ENCODE results near the gene CFAP99. TPM values are rescaled to one million over a fixed set of nuclear protein-coding genes. Genes with fewer than 3 reads are reported as not detected.

Gene CFAP99
- total RNA-seq, 2 donors from 2014 or later: 0.32 to 0.49 TPM

DNA sequence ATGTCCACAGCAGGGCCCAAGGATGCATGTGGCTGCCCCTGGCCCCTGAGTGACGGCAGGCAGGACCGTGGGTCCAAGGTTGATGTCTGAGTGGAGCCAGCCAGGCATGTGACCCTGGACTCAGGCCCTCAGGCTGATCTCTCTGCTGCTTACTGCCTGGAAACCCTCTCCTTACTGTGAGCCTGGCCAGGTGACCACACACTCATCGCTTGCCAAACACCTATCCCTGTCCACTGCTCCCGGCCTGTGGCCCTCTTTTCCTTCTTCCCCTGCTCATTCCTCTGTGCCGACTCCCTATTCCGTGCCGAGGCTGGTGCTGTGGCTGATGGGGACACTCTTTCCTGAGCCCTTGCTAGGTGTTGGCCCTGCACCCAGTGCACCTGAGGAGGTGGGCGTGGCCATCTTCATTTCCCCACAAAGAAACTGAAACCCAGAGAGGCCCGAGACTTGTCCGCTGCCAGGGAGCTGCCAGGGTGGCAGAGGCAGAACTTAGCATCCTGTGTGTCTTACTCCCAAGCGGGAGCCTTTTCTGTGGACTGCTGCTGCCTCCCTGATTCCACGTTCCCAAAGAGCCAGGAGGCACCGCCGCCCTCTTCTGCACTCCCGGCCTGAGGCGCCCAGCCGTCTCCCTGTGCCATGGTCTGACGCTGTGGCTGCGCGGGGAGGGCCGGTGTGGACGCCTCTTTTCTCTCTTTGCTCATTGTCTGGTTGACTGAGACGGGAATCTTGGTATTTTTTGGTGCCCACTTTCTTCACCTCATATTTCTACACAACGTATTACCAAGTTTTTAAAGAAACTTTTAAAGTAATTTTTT, 38.9 kb downstream of the CFAP99 start:
- intact Hi-C loops (cut with DNase I): no loop called here

DNA sequence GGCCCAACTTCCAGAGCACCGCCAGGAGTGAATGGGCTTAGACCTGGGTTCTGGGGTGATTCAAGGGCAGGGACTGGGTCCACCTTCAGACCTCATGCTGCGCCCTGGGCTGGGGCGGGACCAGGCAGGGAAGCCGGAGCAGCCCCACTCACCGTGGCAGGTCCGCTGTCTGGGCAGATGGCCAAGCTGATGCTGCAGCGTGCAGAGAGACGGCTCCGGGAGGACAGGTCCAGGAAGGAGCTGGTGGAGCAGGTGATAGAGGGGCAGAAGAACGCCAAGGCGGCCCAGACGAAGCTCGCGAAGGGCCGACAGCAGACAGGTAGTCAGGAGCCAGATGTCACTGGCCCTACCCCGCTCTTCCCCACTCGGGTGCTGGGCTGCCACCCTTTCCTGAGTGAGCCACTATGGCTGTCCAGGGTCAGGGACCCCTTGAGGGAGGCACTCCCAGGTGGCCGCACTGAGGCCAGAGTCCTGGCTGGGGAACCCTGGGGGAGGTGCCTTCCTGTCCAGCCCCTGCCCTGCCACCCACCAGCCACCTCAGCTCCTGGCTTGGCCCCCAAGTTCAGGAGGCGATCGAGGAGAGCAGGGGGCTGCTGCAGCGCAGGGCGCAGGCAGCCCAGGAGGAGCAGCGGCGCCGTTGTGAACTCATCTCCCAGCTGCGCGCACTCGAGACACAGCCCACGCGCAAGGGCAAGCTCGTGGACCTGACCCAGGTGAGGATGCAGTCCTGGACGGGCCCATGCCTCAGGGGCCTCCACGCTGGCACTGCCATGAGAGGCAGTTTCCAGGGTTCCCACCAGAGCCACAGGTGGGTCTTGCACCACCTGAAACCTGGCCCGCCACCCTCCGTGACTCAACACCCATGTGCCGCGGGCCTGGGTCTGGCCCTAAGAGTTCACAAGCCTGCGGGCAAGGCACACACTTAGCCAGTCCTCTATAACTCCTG, 40.1 kb downstream of the CFAP99 start:
- no peaks in the 10 kb centered on the region for H3K9me3 ChIP-seq
- no peaks in the 10 kb centered on the region for H3K27me3 ChIP-seq
- intact Hi-C loops (cut with DNase I): no loop called here
- H3K9ac ChIP-seq (ENCODE audit: low read depth in 2 of 2, low read length in 2 of 2): no peak overlapping the region
- TF ChIP-seq, protein P1, sequence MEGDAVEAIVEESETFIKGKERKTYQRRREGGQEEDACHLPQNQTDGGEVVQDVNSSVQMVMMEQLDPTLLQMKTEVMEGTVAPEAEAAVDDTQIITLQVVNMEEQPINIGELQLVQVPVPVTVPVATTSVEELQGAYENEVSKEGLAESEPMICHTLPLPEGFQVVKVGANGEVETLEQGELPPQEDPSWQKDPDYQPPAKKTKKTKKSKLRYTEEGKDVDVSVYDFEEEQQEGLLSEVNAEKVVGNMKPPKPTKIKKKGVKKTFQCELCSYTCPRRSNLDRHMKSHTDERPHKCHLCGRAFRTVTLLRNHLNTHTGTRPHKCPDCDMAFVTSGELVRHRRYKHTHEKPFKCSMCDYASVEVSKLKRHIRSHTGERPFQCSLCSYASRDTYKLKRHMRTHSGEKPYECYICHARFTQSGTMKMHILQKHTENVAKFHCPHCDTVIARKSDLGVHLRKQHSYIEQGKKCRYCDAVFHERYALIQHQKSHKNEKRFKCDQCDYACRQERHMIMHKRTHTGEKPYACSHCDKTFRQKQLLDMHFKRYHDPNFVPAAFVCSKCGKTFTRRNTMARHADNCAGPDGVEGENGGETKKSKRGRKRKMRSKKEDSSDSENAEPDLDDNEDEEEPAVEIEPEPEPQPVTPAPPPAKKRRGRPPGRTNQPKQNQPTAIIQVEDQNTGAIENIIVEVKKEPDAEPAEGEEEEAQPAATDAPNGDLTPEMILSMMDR (IDR thresholded peaks at IDR 0.05): no peak
- H3K4me3 ChIP-seq: no peak overlapping the region
- no peaks in the 10 kb centered on the region for H3K36me3 ChIP-seq
- no peak for DNase-seq
- H3K27ac ChIP-seq: no peak overlapping the region
- H3K4me1 ChIP-seq: peaks cover 6% of the 10 kb centered on the region

More for the DNA sequence above, 38.9 kb downstream of the CFAP99 start:
- DNase-seq: no peak
- Histone ChIP-seq H3K27ac (no peak overlapping the region), H3K9me3 (no peaks in the 10 kb centered on the region), H3K4me3 (no peak overlapping the region), H3K9ac (ENCODE audit: low read depth in 2 of 2, low read length in 2 of 2) (no peak overlapping the region), H3K4me1 (peaks cover 6% of the 10 kb centered on the region), H3K27me3 (no peaks in the 10 kb centered on the region), H3K36me3 (no peaks in the 10 kb centered on the region)
- TF ChIP-seq, protein P1 (IDR thresholded peaks at IDR 0.05): no peak

DNA sequence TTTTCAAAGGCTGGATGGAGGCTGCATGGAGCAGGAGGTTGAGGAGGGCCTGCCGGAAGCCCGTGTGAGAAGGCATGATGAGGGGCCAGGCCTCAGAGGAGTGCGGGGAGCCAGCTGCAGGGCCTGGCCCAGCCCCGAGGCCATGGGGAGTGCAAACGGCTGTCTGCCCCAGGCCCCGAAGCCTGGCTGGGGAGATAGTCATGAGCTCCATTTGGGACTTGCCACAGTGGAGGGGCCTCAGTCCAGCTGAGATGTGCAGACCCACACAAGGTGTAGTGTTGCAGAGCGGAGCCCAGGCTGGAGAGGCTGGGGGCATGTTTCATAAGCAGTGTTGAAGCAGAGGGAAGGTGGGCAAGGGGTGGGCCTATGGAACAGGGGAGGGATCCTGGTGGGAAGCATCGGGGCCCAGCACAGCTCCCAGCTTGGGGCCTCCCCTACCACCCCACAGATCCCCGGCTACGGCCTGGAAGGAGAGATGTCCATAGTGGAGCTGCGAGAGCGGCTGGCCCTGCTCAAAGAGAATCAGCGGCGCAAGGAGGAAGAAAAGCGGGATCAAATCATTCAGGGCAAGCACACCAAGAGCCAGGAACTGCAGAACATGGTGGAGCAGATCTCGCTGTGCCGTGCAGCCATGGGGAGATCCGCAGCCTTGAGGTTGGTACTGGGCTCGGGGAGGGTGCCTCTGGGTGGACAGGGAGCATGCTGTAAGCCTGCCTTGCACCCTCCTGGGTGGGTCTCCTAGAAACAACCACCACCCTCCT, 41.0 kb downstream of the CFAP99 start:
- Histone ChIP-seq H3K36me3 (no peaks in the 10 kb centered on the region), H3K27ac (no peak overlapping the region), H3K4me1 (peaks cover 6% of the 10 kb centered on the region), H3K9me3 (no peaks in the 10 kb centered on the region), H3K9ac (ENCODE audit: low read depth in 2 of 2, low read length in 2 of 2) (no peak overlapping the region), H3K27me3 (no peaks in the 10 kb centered on the region), H3K4me3 (no peak overlapping the region)
- DNase-seq: no peak
- intact Hi-C loops (cut with DNase I): no loop called here
- TF ChIP-seq, protein P1 (IDR thresholded peaks at IDR 0.05): no peak

DNA sequence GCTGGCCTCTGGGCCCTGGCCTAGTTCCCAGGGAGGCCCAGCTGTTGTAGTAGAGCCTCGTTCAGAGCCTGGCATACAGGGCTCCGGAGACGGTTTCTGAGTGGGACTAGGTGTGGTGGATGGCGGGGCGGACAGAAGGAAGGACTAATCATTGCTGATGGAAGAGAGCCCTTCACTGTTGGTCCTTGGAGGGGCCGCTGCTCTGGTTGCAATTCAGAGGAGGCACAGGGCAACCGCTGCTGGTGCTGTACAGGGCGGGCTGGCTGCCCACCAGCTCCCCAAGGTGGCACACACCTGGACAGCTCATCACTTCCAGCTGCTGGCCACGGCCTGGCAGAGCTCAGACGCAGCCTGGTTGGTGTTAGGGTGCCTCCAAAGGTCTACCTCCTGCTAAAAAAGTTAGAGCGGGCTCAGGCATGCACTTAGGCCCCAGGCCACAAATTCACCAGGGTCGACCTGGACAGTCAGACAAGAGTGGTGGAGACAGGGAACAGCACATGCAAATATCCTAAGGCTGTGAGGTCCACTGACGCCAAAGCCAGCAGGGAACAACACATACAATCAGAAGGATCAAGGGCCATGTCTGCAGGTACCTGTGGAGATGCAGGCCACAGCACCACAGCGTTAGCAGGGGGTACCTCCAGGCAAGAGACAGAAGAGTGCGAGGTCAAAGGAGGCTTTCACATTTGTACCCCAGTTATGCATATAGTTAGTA, 42.6 kb downstream of the CFAP99 start:
- peaks cover 6% of the 10 kb centered on the region for H3K4me1 ChIP-seq
- H3K27ac ChIP-seq: no peak overlapping the region
- no peaks in the 10 kb centered on the region for H3K36me3 ChIP-seq
- H3K4me3 ChIP-seq: no peak overlapping the region
- TF ChIP-seq, protein P1 (IDR thresholded peaks at IDR 0.05): no peak
- no peak overlapping the region for H3K9ac ChIP-seq (ENCODE audit: low read depth in 2 of 2, low read length in 2 of 2)
- DNase-seq: no peak
- H3K9me3 ChIP-seq: no peaks in the 10 kb centered on the region
- intact Hi-C loops (cut with DNase I): no loop called here
- no peaks in the 10 kb centered on the region for H3K27me3 ChIP-seq

All from colonic mucosa (tissue), 4 donors.